Measurements from ENCODE around the gene TPCN2.

The TPCN2 gene

GRCh38 chr11:69041516-69041915, 7.2 kb upstream of the TPCN2 start (continued):
- TF ChIP-seq CSRNP3 (CRISPR knock-in tag; IDR thresholded peaks at IDR 0.05): no peak
- no peak for TF ChIP-seq PPARA (CRISPR knock-in tag; IDR thresholded peaks at IDR 0.05; ENCODE audit: borderline replicate concordance)
- no peak for TF ChIP-seq CSDC2 (CRISPR knock-in tag; IDR thresholded peaks at IDR 0.05)

GRCh38 chr11:69044111-69045013, 4.4 kb upstream of the TPCN2 start:
- ATAC-seq: peak; percentile 85
- TF ChIP-seq POU6F1 (CRISPR knock-in tag; IDR thresholded peaks at IDR 0.05; ENCODE audit: borderline replicate concordance, low read depth) (no peak), ZNF70 (CRISPR knock-in tag; IDR thresholded peaks at IDR 0.05) (no peak), CREB5 (CRISPR knock-in tag; IDR thresholded peaks at IDR 0.05; ENCODE audit: low read depth) (no peak)

- ATAC-seq: peak; percentile 2
- TF ChIP-seq SNAI2 (CRISPR knock-in tag; IDR thresholded peaks at IDR 0.05): no peak
- TF ChIP-seq CREB5 (CRISPR knock-in tag; IDR thresholded peaks at IDR 0.05; ENCODE audit: low read depth): no peak
- no peak for TF ChIP-seq ZNF8 (CRISPR knock-in tag; IDR thresholded peaks at IDR 0.05)
- TF ChIP-seq ZNF565 (CRISPR knock-in tag; conservative IDR thresholded peaks at IDR 0.05; ENCODE audit: low read depth): no peak
- no peak for TF ChIP-seq OSR1 (CRISPR knock-in tag; IDR thresholded peaks at IDR 0.05)
- no peak for TF ChIP-seq ZC3H10 (CRISPR knock-in tag; IDR thresholded peaks at IDR 0.05)
Measured at GRCh38 chr11:69048031-69048693, 570 bp upstream of the TPCN2 start.

- ATAC-seq: no peak
- no peak for TF ChIP-seq CSDC2 (CRISPR knock-in tag; IDR thresholded peaks at IDR 0.05)
- TF ChIP-seq RARB (CRISPR knock-in tag; IDR thresholded peaks at IDR 0.05): no peak
- TF ChIP-seq BACH2 (CRISPR knock-in tag; IDR thresholded peaks at IDR 0.05; ENCODE audit: borderline replicate concordance): no peak
- no peak for TF ChIP-seq TSHZ2 (CRISPR knock-in tag; IDR thresholded peaks at IDR 0.05)
- no peak for TF ChIP-seq PATZ1 (CRISPR knock-in tag; IDR thresholded peaks at IDR 0.05; ENCODE audit: borderline replicate concordance)
- TF ChIP-seq ZNF8 (CRISPR knock-in tag; IDR thresholded peaks at IDR 0.05): no peak
- TF ChIP-seq ZC3H10 (CRISPR knock-in tag; IDR thresholded peaks at IDR 0.05): no peak
- no peak for TF ChIP-seq ISL1 (CRISPR knock-in tag; IDR thresholded peaks at IDR 0.05)
- no peak for TF ChIP-seq ZNF565 (CRISPR knock-in tag; conservative IDR thresholded peaks at IDR 0.05; ENCODE audit: low read depth)
- TF ChIP-seq ZFP30 (CRISPR knock-in tag; IDR thresholded peaks at IDR 0.05): no peak
- TF ChIP-seq OSR1 (CRISPR knock-in tag; IDR thresholded peaks at IDR 0.05): no peak
- no peak for TF ChIP-seq POU6F1 (CRISPR knock-in tag; IDR thresholded peaks at IDR 0.05; ENCODE audit: borderline replicate concordance, low read depth)
- no peak for TF ChIP-seq CSRNP3 (CRISPR knock-in tag; IDR thresholded peaks at IDR 0.05)
- TF ChIP-seq CREB5 (CRISPR knock-in tag; IDR thresholded peaks at IDR 0.05; ENCODE audit: low read depth): no peak
Measured at GRCh38 chr11:69049490-69049867, 747 bp downstream of the TPCN2 start.
